IMR-90 (cell line): ENCODE measurements around the gene MMD2. TPM values are rescaled to one million over a fixed set of nuclear protein-coding genes. Genes with fewer than 3 reads are reported as not detected.

Source experiments
- ATAC-seq: fragments of 200-7000 bp; cut with Tn5 transposase; 2 replicates; pipeline ENCODE4 v1.9.1; 2020; ENCODE audit warnings: low read depth, mild to moderate bottlenecking, moderate library complexity
- BruUV-seq: library from RNA; stranded (reverse); fragments of 400-500 nt; replicated peaks from 2 replicates; lab custom pipeline; 2021; lab: Mats Ljungman, UMichigan
- CTCF ChIA-PET: fragments of 300-600 bp; formaldehyde crosslinking; extraction: SDS; loops from one replicate; lab custom pipeline; 2021; ENCODE audit warnings: antibody characterized with exemption; lab: Yijun Ruan, JAX
- POLR2A ChIA-PET: fragments of 300-600 bp; sonication (Branson Sonifier 250); formaldehyde crosslinking; loops from one replicate; lab custom pipeline; 2022; ENCODE audit warnings: antibody characterized with exemption; ENCODE audit not compliant: unreplicated experiment; lab: Charles Lee
- DNase-seq: peaks from one replicate; pipeline ENCODE4 v3.0.0; 2013
- H2AFZ ChIP-seq: replicated peaks from 2 replicates; pipeline ENCODE3; 2013; ENCODE audit warnings: low read length, mild to moderate bottlenecking; ENCODE audit not compliant: poor library complexity
- H2AK5ac ChIP-seq: 2 replicates; pipeline ENCODE4 v1.6.1; 2013; ENCODE audit warnings: low read depth, low read length, inconsistent platforms
- H2AK9ac ChIP-seq: replicated peaks from 2 replicates; pipeline ENCODE3; 2013; ENCODE audit warnings: mild to moderate bottlenecking, low read depth, low read length, moderate library complexity; ENCODE audit not compliant: poor library complexity
- H2BK120ac ChIP-seq: 2 replicates; pipeline ENCODE4 v1.6.1; 2013; ENCODE audit warnings: low read depth, low read length, inconsistent platforms
- H2BK15ac ChIP-seq: 3 replicates; pipeline ENCODE4 v1.6.1; 2013; ENCODE audit warnings: low read depth, low read length, inconsistent platforms
- H2BK20ac ChIP-seq: 2 replicates; pipeline ENCODE4 v1.6.1; 2013; ENCODE audit warnings: low read depth, mild to moderate bottlenecking, inconsistent platforms, low read length, moderate library complexity
- H2BK5ac ChIP-seq: 2 replicates; pipeline ENCODE4 v1.6.1; 2013; ENCODE audit warnings: mild to moderate bottlenecking, low read depth, low read length, inconsistent platforms; ENCODE audit not compliant: poor library complexity, severe bottlenecking
- H3K14ac ChIP-seq: replicated peaks from 2 replicates; pipeline ENCODE4 v1.6.1; 2013; ENCODE audit warnings: low read depth, low read length, inconsistent platforms
- H3K18ac ChIP-seq: 2 replicates; pipeline ENCODE4 v1.6.1; 2013; ENCODE audit warnings: low read depth, low read length, control low read depth
- H3K23ac ChIP-seq: 2 replicates; pipeline ENCODE4 v1.6.1; 2013; ENCODE audit warnings: low read depth, low read length, inconsistent platforms
- H3K27ac ChIP-seq: 2 replicates; pipeline ENCODE4 v1.5.1; 2013; ENCODE audit warnings: mild to moderate bottlenecking, control low read depth, low read length; ENCODE audit not compliant: insufficient read depth
- H3K27me3 ChIP-seq: 2 replicates; pipeline ENCODE4 v1.6.1; 2013; ENCODE audit warnings: low read length; ENCODE audit not compliant: control insufficient read depth, insufficient read depth
- H3K36me3 ChIP-seq: 2 replicates; pipeline ENCODE4 v1.6.1; 2013; ENCODE audit warnings: low read length, mixed read lengths; ENCODE audit not compliant: control insufficient read depth, insufficient read depth
- H3K4ac ChIP-seq: 2 replicates; pipeline ENCODE4 v1.6.1; 2013; ENCODE audit warnings: low read depth, low read length, inconsistent platforms
- H3K4me1 ChIP-seq: 2 replicates; pipeline ENCODE4 v1.6.1; 2013; ENCODE audit warnings: low read length, mixed read lengths; ENCODE audit not compliant: control insufficient read depth, insufficient read depth
- H3K4me2 ChIP-seq: 2 replicates; pipeline ENCODE4 v1.6.1; 2013; ENCODE audit warnings: low read depth, mild to moderate bottlenecking, control low read depth, low read length, moderate library complexity
- H3K4me3 ChIP-seq: 2 replicates; pipeline ENCODE4 v1.5.1; 2013; ENCODE audit warnings: low read depth, mild to moderate bottlenecking, control low read depth, low read length, moderate library complexity; ENCODE audit not compliant: insufficient read depth
- H3K56ac ChIP-seq: 2 replicates; pipeline ENCODE4 v1.6.1; 2013; ENCODE audit warnings: low read length, inconsistent platforms; ENCODE audit not compliant: insufficient read depth; ENCODE audit errors: extremely low read depth
- H3K79me1 ChIP-seq, 2 experiments: 2 replicates each; pipeline ENCODE4 v1.6.1; 2013; ENCODE audit warnings: low read length in 2 of 2, inconsistent platforms in 1 of 2, low read depth in 1 of 2
- H3K9ac ChIP-seq: 2 replicates; pipeline ENCODE4 v1.6.1; 2013; ENCODE audit warnings: low read depth, low read length, control low read depth
- H3K9me1 ChIP-seq: 2 replicates; pipeline ENCODE4 v1.6.1; 2013; ENCODE audit warnings: low read length, inconsistent platforms; ENCODE audit not compliant: insufficient read depth
- H3K9me3 ChIP-seq: 2 replicates; pipeline ENCODE4 v1.6.1; 2013; ENCODE audit warnings: low read length; ENCODE audit not compliant: control insufficient read depth, insufficient read depth
- H4K20me1 ChIP-seq: 2 replicates; pipeline ENCODE4 v1.6.1; 2013; ENCODE audit warnings: low read length, inconsistent platforms; ENCODE audit not compliant: insufficient read depth
- H4K5ac ChIP-seq: 2 replicates; pipeline ENCODE4 v1.6.1; 2013; ENCODE audit warnings: mild to moderate bottlenecking, low read depth, low read length, control low read depth
- H4K8ac ChIP-seq, 2 experiments: 2 replicates each; pipeline ENCODE4 v1.6.1; 2013; ENCODE audit warnings: low read depth in 2 of 2, low read length in 2 of 2, control low read depth in 1 of 2, inconsistent platforms in 1 of 2
- H4K91ac ChIP-seq: 2 replicates; pipeline ENCODE4 v1.6.1; 2013; ENCODE audit warnings: low read depth, low read length, inconsistent platforms; ENCODE audit not compliant: insufficient read depth
- BHLHE40 ChIP-seq: fragments of 150-350 bp; IDR thresholded peaks from 2 replicates; pipeline ENCODE4 v1.6.1; 2016; ENCODE audit warnings: mild to moderate bottlenecking, low read depth, low read length
- CEBPB ChIP-seq: IDR thresholded peaks from 2 replicates; pipeline ENCODE4 v1.6.1; 2012; ENCODE audit warnings: low read depth, low read length, improper control_type of control experiment
- CHD1 ChIP-seq: IDR thresholded peaks from 2 replicates; pipeline ENCODE4 v1.6.1; 2012; ENCODE audit warnings: low read depth, low read length, improper control_type of control experiment
- CTCF ChIP-seq: conservative IDR thresholded peaks from 2 replicates; pipeline ENCODE4 v1.5.1; 2012; ENCODE audit warnings: mild to moderate bottlenecking, low read depth, low read length, improper control_type of control experiment
- ELK1 ChIP-seq: fragments of 150-350 bp; IDR thresholded peaks from 2 replicates; pipeline ENCODE4 v1.6.1; 2016; ENCODE audit warnings: low read depth, mild to moderate bottlenecking, low read length, moderate library complexity, borderline replicate concordance
- FOS ChIP-seq: fragments of 150-350 bp; IDR thresholded peaks from 2 replicates; pipeline ENCODE4 v1.6.1; 2016; ENCODE audit warnings: low read depth, low read length
- MAZ ChIP-seq: IDR thresholded peaks from 2 replicates; pipeline ENCODE4 v1.6.1; 2012; ENCODE audit warnings: low read depth, mild to moderate bottlenecking, low read length, improper control_type of control experiment, moderate library complexity, borderline replicate concordance
- MXI1 ChIP-seq: IDR thresholded peaks from 2 replicates; pipeline ENCODE4 v1.6.1; 2012; ENCODE audit warnings: low read depth, mild to moderate bottlenecking, low read length, moderate library complexity, borderline replicate concordance
- NFE2L2 ChIP-seq: fragments of 150-350 bp; IDR thresholded peaks from 2 replicates; pipeline ENCODE4 v1.6.1; 2016; ENCODE audit warnings: low read depth, mild to moderate bottlenecking, low read length
- POLR2A ChIP-seq: IDR thresholded peaks from 2 replicates; pipeline ENCODE4 v1.6.1; 2012; ENCODE audit warnings: mild to moderate bottlenecking, low read depth, low read length
- RAD21 ChIP-seq: IDR thresholded peaks from 2 replicates; pipeline ENCODE4 v1.6.1; 2012; ENCODE audit warnings: low read length, improper control_type of control experiment
- RCOR1 ChIP-seq: IDR thresholded peaks from 2 replicates; pipeline ENCODE4 v1.6.1; 2012; ENCODE audit warnings: mild to moderate bottlenecking, low read length, improper control_type of control experiment; ENCODE audit not compliant: insufficient replicate concordance
- RFX5 ChIP-seq: IDR thresholded peaks from 2 replicates; pipeline ENCODE4 v1.8.0; 2012; ENCODE audit warnings: low read depth, mild to moderate bottlenecking, low read length, moderate library complexity
- SMC3 ChIP-seq: fragments of 150-350 bp; IDR thresholded peaks from 2 replicates; pipeline ENCODE4 v1.6.1; 2016; ENCODE audit warnings: low read depth, mild to moderate bottlenecking, antibody characterized with exemption, low read length, moderate library complexity
- USF2 ChIP-seq: fragments of 150-350 bp; IDR thresholded peaks from 2 replicates; pipeline ENCODE4 v1.6.1; 2017; ENCODE audit warnings: mild to moderate bottlenecking, antibody characterized with exemption, low read length, low read depth
- WGBS, 2 experiments: methylation state at CpG; one replicate each; pipeline versions ENCODE4 v1.1.5 to v1.1.7; 2013; ENCODE audit warnings: missing lambda C conversion rate in 2 of 2; ENCODE audit not compliant: insufficient read length in 1 of 2; ENCODE audit errors: extremely low coverage in 2 of 2; 5-methylcytosine and 5-hydroxymethylcytosine counted together
- dilution Hi-C: fragments of 300-500 bp; cut with HindIII; formaldehyde crosslinking; loops from one replicate; pipeline ENCODE4 v1.14.3; 2018; ENCODE audit warnings: low sequenced_read_pairs; ENCODE audit not compliant: unreplicated experiment
- in situ Hi-C: fragments of 300-500 bp; cut with MboI; formaldehyde crosslinking; loops from 3 replicates; pipeline ENCODE4 v1.14.3; 2019; ENCODE audit warnings: low sequenced_read_pairs, inconsistent platforms, mixed read lengths
- intact Hi-C: fragments of 100-400 bp; cut with micrococcal nuclease; formaldehyde crosslinking; loops from 2 replicates; pipeline ENCODE4 v1.10.0; 2022
- polyA plus RNA-seq, 3 experiments: library from polyadenylated mRNA; depleted of rRNA; stranded (reverse); fragments of >200 nt; gene quantifications; 2 replicates each; pipeline ENCODE4 v1.2.3, GENCODE V29; 2012; ENCODE audit warnings: low replicate concordance in 1 of 3
- total RNA-seq: library from RNA; depleted of rRNA; stranded (reverse); fragments of >200 nt; gene quantifications from 2 replicates; pipeline ENCODE4 v1.2.3, GENCODE V29; 2012

MMD2 gene
- total and polyA plus RNA-seq, 2 of the 4 experiments (the other 2 are of a cell fraction), result not detected

GRCh38 chr7:4962872-4963775 is 4.1 kb upstream of the MMD2 start:
- H2AFZ ChIP-seq, result no peak overlapping the region
- no peak overlapping the region for H3K18ac ChIP-seq
- H2BK20ac ChIP-seq, result no peak overlapping the region
- H3K79me1 ChIP-seq, result no peaks in the 10 kb centered on the region
- no peak overlapping the region for H2AK9ac ChIP-seq
- no peak overlapping the region for H3K14ac ChIP-seq
- BruUV-seq, result no TSS peak
- no peak overlapping the region for H3K56ac ChIP-seq
- H3K9me3 ChIP-seq, result no peaks in the 10 kb centered on the region
- H2BK120ac ChIP-seq, result no peak overlapping the region
- H3K27ac ChIP-seq, result no peak overlapping the region
- no peak overlapping the region for H3K4me2 ChIP-seq
- H3K4me1 ChIP-seq, result no peaks in the 10 kb centered on the region
- H3K9me1 ChIP-seq, result no peaks in the 10 kb centered on the region
- H3K27me3 ChIP-seq, result peaks cover 25% of the 10 kb centered on the region
- 57% methylated on average over 5 of the region's 19 CpGs; no CpG with 5 or more reads in 1 of the 2 experiments for WGBS, 2 experiments
- H4K20me1 ChIP-seq, result no peaks in the 10 kb centered on the region
- H2BK5ac ChIP-seq, result no peak overlapping the region
- H3K23ac ChIP-seq, result no peak overlapping the region
- no peak for ATAC-seq
- dilution Hi-C loops, result no loop called here
- no peak overlapping the region for H3K9ac ChIP-seq
- DNase-seq, result no peak
- no peak overlapping the region for H3K4ac ChIP-seq
- H4K8ac ChIP-seq, result no peak overlapping the region
- in situ Hi-C loops, result no loop called here
- no peaks in the 10 kb centered on the region for H3K36me3 ChIP-seq
- CTCF ChIA-PET, result interaction anchor here (2.0 kb wide), 1 partner anchor 11 kb away, joined by 7 read pairs; no protein-coding TSS in a partner anchor
- H4K91ac ChIP-seq, result no peak overlapping the region
- no peak overlapping the region for H3K4me3 ChIP-seq
- intact Hi-C loops, result no loop called here
- no peak overlapping the region for H4K5ac ChIP-seq
- no peak overlapping the region for H2BK15ac ChIP-seq
- H2AK5ac ChIP-seq, result no peak overlapping the region
- POLR2A ChIA-PET, result no interaction called here
- TF ChIP-seq FOS, result no peak
- TF ChIP-seq ELK1, result no peak
- TF ChIP-seq RCOR1, result no peak
- TF ChIP-seq MAZ, result no peak
- TF ChIP-seq MXI1, result no peak
- no peak for TF ChIP-seq CEBPB
- no peak for TF ChIP-seq POLR2A
- TF ChIP-seq RAD21, result no peak
- TF ChIP-seq NFE2L2, result no peak
- no peak for TF ChIP-seq CHD1
- TF ChIP-seq BHLHE40, result no peak
- TF ChIP-seq USF2, result no peak
- no peak for TF ChIP-seq CTCF
- TF ChIP-seq RFX5, result no peak
- TF ChIP-seq SMC3, result no peak
